Smooth muscle cell of bladder (primary cell): ENCODE data around the gene SPDYE2. TPM values are rescaled to one million over a fixed set of nuclear protein-coding genes. Genes with fewer than 3 reads are reported as not detected.

Experiments
- total RNA-seq: library from RNA; depleted of rRNA; stranded (reverse); fragments of >200 nt; gene quantifications from 2 replicates; pipeline ENCODE4 v1.2.3, GENCODE V29; 2014

The SPDYE2 gene
- not detected in 2 replicates for total RNA-seq

GRCh38 chr7:102550808-102551422 is at the start of gene SPDYE2:
TSS of gene SPDYE2 (plus strand) at chr7:102551226. CDS start at chr7:102553256, 2,030 bp downstream.

GRCh38 chr7:102517550-102518147 is 33.4 kb upstream of the SPDYE2 start, which contains the start of gene RASA4B:
TSS of gene RASA4B (minus strand) at chr7:102517777. CDS start at chr7:102517710, 67 bp downstream.

GRCh38 chr7:102543596-102543995 is 7.4 kb upstream of the SPDYE2 start, which contains the start of gene UPK3BL2:
TSS of gene UPK3BL2 (minus strand) at chr7:102543696. CDS start at chr7:102543636, 60 bp downstream.

GRCh38 chr7:102572261-102573239 is 21.5 kb downstream of the SPDYE2 start, which contains the start of gene POLR2J3:
TSS of gene POLR2J3 (minus strand) at chr7:102572583. CDS start at chr7:102572521, 62 bp downstream.

Other genes with a start within 250 kb of the SPDYE2 start
- gene SPDYE6, start 194.8 kb upstream of the SPDYE2 start, total RNA-seq: not detected in 2 replicates
- 11.4 and 11.6 TPM in 2 replicates for gene PRKRIP1, start 154.9 kb upstream of the SPDYE2 start, total RNA-seq
- gene ORAI2, start 117.7 kb upstream of the SPDYE2 start, total RNA-seq: 22.8 and 37.3 TPM in 2 replicates
- gene ALKBH4, start 86.4 kb upstream of the SPDYE2 start, total RNA-seq: 10.0 and 10.9 TPM in 2 replicates
- 12.9 and 15.8 TPM in 2 replicates for gene LRWD1, start 86.2 kb upstream of the SPDYE2 start, total RNA-seq
- gene POLR2J, start 72.3 kb upstream of the SPDYE2 start, total RNA-seq: 39.7 and 40.0 TPM in 2 replicates
- gene RASA4B, start 33.4 kb upstream of the SPDYE2 start, total RNA-seq: 1.8 and 2.0 TPM in 2 replicates
- gene UPK3BL2, start 7.5 kb upstream of the SPDYE2 start, total RNA-seq: 1.3 and 1.7 TPM in 2 replicates
- gene POLR2J3, start 21.4 kb downstream of the SPDYE2 start, total RNA-seq: 17.9 and 32.2 TPM in 2 replicates
- 7.0 and 10.6 TPM in 2 replicates for gene RASA4, start 65.5 kb downstream of the SPDYE2 start, total RNA-seq
- gene UPK3BL1, start 91.6 kb downstream of the SPDYE2 start, total RNA-seq: 5.5 and 12.9 TPM in 2 replicates
- not detected in 2 replicates for gene SPDYE2B, start 99.1 kb downstream of the SPDYE2 start, total RNA-seq
- gene POLR2J2, start 120.4 kb downstream of the SPDYE2 start, total RNA-seq: 2.1 and 3.9 TPM in 2 replicates
- 7.8 and 8.1 TPM in 2 replicates for gene FAM185A, start 197.8 kb downstream of the SPDYE2 start, total RNA-seq